Measurements from ENCODE around the gene TIPARP.

GRCh38 chr3:156657862-156658731, 16.3 kb upstream of the TIPARP start:
- TF ChIP-seq CTCF (conservative IDR thresholded peaks at IDR 0.05): no peak
- TF ChIP-seq EZH2 (IDR thresholded peaks at IDR 0.05; ENCODE audit: low read depth): no peak
